ENCODE results near the gene RFTN1. TPM values are rescaled to one million over a fixed set of nuclear protein-coding genes. Genes with fewer than 3 reads are reported as not detected.
A peak's percentile ranks its signal among the peaks of the same experiment; 100 is the strongest.

The RFTN1 gene
- total and polyA plus RNA-seq, 2 donors (not counting 3 experiments of a cell fraction or from before 2014, with no cell fraction given) = 40.3 to 43.3 TPM

DNA sequence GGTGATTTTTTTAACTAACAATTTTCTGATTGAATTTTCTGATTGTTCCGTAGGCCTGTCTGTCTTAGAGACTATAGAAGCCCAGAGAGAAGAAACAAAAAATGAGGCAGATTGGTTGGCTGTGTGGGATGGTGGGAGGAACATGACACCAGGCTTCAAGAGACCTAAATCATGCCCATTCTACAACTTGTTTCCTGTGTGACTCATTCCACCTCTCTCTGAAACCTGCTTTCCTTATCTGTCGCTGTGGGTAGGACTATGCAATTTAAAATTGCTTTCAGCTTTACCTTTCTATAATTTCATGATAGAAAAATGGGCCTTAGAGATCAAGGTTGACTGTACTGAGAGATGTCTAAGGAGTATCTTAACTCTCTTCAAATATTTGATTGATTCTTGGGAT lies 203.9 kb downstream of the RFTN1 start:
- no peaks in the 10 kb centered on the region for H3K79me2 ChIP-seq (ENCODE audit: control insufficient read depth, insufficient read depth, low read length)
- intact Hi-C loops (cut with micrococcal nuclease) (loop anchor here (5.0 kb wide), 1 partner anchor 208 kb away; no protein-coding TSS in a partner anchor), dilution Hi-C loops (cut with MboI; ENCODE audit: extremely low pct_ligation_motif_present, low sequenced_read_pairs) (no loop called here)
- H4K20me1 ChIP-seq (replicated peaks; ENCODE audit: control insufficient read depth, extremely low read depth, insufficient read depth, low read length) = peaks cover 2% of the 10 kb centered on the region
- BruUV-seq (replicated peaks) = no TSS peak
- no peak overlapping the region for H3K9ac ChIP-seq (replicated peaks; ENCODE audit: extremely low read depth, insufficient read depth, low read length)
- DNase-seq (ENCODE audit: low read depth, low spot score) = peak; percentile 53
- no peaks in the 10 kb centered on the region for H3K9me1 ChIP-seq (replicated peaks; ENCODE audit: control insufficient read depth, extremely low read depth, insufficient read depth, low read length)
- H3K36me3 ChIP-seq (ENCODE audit: control insufficient read depth in 2 of 2, extremely low read depth in 1 of 2, insufficient read depth in 2 of 2, low read length in 2 of 2) = peaks cover 0 to 5% of the 10 kb centered on the region in 2 experiments
- no peaks in the 10 kb centered on the region for H3K27me3 ChIP-seq (ENCODE audit: control insufficient read depth in 2 of 2, insufficient read depth in 2 of 2, low read length in 2 of 2)
- POLR2A ChIA-PET = no interaction called here
- H3K4me1 ChIP-seq (ENCODE audit: control insufficient read depth, extremely low read depth, insufficient read depth, low read length) = peaks cover 4% of the 10 kb centered on the region
- H3K27ac ChIP-seq (ENCODE audit: insufficient read depth, low read depth, low read length) = no peak overlapping the region
- CTCF ChIA-PET = no interaction called here
- H3K4me2 ChIP-seq (ENCODE audit: insufficient read depth, low read length) = no peak overlapping the region
- TF ChIP-seq EZH2 (IDR thresholded peaks at IDR 0.05; ENCODE audit: borderline replicate concordance, low read depth, low read length, severe bottlenecking) = no peak
- TF ChIP-seq GATA2 (IDR thresholded peaks at IDR 0.05; ENCODE audit: insufficient read depth, insufficient read length, low read depth, low read length) = no peak
- TF ChIP-seq POLR2A (IDR thresholded peaks at IDR 0.05; ENCODE audit: low read depth, low read length) = no peak
- no peak for TF ChIP-seq POLR2AphosphoS5 (IDR thresholded peaks at IDR 0.05; ENCODE audit: insufficient read depth, low read depth, low read length)
- peak; percentile 44 for TF ChIP-seq JUN (IDR thresholded peaks at IDR 0.05; ENCODE audit: borderline replicate concordance, insufficient read depth, insufficient read length, low read depth)
- TF ChIP-seq, protein P1, sequence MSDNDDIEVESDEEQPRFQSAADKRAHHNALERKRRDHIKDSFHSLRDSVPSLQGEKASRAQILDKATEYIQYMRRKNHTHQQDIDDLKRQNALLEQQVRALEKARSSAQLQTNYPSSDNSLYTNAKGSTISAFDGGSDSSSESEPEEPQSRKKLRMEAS (IDR thresholded peaks at IDR 0.05; ENCODE audit: insufficient read depth, insufficient read length) = no peak
- TF ChIP-seq, protein P2, sequence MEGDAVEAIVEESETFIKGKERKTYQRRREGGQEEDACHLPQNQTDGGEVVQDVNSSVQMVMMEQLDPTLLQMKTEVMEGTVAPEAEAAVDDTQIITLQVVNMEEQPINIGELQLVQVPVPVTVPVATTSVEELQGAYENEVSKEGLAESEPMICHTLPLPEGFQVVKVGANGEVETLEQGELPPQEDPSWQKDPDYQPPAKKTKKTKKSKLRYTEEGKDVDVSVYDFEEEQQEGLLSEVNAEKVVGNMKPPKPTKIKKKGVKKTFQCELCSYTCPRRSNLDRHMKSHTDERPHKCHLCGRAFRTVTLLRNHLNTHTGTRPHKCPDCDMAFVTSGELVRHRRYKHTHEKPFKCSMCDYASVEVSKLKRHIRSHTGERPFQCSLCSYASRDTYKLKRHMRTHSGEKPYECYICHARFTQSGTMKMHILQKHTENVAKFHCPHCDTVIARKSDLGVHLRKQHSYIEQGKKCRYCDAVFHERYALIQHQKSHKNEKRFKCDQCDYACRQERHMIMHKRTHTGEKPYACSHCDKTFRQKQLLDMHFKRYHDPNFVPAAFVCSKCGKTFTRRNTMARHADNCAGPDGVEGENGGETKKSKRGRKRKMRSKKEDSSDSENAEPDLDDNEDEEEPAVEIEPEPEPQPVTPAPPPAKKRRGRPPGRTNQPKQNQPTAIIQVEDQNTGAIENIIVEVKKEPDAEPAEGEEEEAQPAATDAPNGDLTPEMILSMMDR (IDR thresholded peaks at IDR 0.05; ENCODE audit: extremely low read depth in 1 of 2, insufficient read depth in 1 of 2, low read depth in 1 of 2, low read length in 2 of 2) = no peak
- TF ChIP-seq MYC (IDR thresholded peaks at IDR 0.05; ENCODE audit: low read depth, low read length) = no peak
- peak; percentile 46 for TF ChIP-seq FOS (IDR thresholded peaks at IDR 0.05; ENCODE audit: borderline replicate concordance, insufficient read depth, low read length)
- H3K9me3 ChIP-seq (replicated peaks; ENCODE audit: control insufficient read depth, insufficient read depth, low read length) = no peaks in the 10 kb centered on the region
- peak; percentile 88 for FAIRE-seq
- no peak overlapping the region for H3K4me3 ChIP-seq (replicated peaks in 1 of 3; ENCODE audit: insufficient read depth in 1 of 3, low read depth in 1 of 3, low read length in 3 of 3)
- no peak overlapping the region for H2AFZ ChIP-seq (ENCODE audit: low read depth, low read length)
